HCT116 (cell line): Measurements from ENCODE around the gene B3GNT4. TPM values are rescaled to one million over a fixed set of nuclear protein-coding genes. Genes with fewer than 3 reads are reported as not detected.

ENCODE experiments used
- ATAC-seq: fragments of 200-7000 bp; cut with Tn5 transposase; 2 replicates; pipeline ENCODE4 v1.9.1; 2020; ENCODE audit warnings: mild to moderate bottlenecking, moderate library complexity
- BruUV-seq: library from RNA; stranded (reverse); fragments of 400-500 nt; replicated peaks from 2 replicates; lab custom pipeline; 2021; lab: Mats Ljungman, UMichigan
- CTCF ChIA-PET: fragments of 300-600 bp; sonication (Branson Sonifier 250); formaldehyde crosslinking; loops from one replicate; lab custom pipeline; 2021; ENCODE audit warnings: antibody characterized with exemption; lab: Charles Lee
- POLR2A ChIA-PET: fragments of 300-600, 350-600 bp; sonication (Branson Sonifier 250); formaldehyde crosslinking; loops from one replicate; lab custom pipeline; 2021; ENCODE audit warnings: antibody characterized with exemption; lab: Charles Lee
- RAD21 ChIA-PET, 2 experiments: fragments of 300-600 bp; sonication (Branson Sonifier 250); formaldehyde crosslinking; loops; one replicate each; lab custom pipeline; 2023; ENCODE audit warnings: low total read pairs in 2 of 2; ENCODE audit not compliant: uncharacterized antibody in 2 of 2, unreplicated experiment in 2 of 2, low non-redundant PET in 1 of 2; lab: Charles Lee
- DNase-seq: peaks from one replicate; pipeline ENCODE4 v3.0.0-alpha.2; 2010; ENCODE audit warnings: low read depth, low spot score
- H2AFZ ChIP-seq: fragments of 200-600 bp; shearing (Covaris generic), sonication (generic); 2 replicates; pipeline ENCODE4 v1.6.1; 2017; ENCODE audit warnings: low read depth, mixed run types, mixed read lengths, antibody characterized with exemption, low read length; ENCODE audit not compliant: poor library complexity, severe bottlenecking
- H3K27ac ChIP-seq: 2 replicates; pipeline ENCODE4 v1.5.1; 2012; ENCODE audit warnings: low read depth, low read length
- H3K27me3 ChIP-seq: fragments of 200-600 bp; sonication (generic); 2 replicates; pipeline ENCODE4 v1.6.1; 2016; ENCODE audit warnings: mixed run types, low read length, mixed read lengths; ENCODE audit not compliant: insufficient read depth
- H3K36me3 ChIP-seq, 2 experiments: fragments of 200-500 bp in 1 of 2; fragments of 200-600 bp in 1 of 2; sonication (Bioruptor generic) in 1 of 2; sonication (generic) in 1 of 2; 2 replicates each; pipeline versions ENCODE4 v1.5.1 to v1.6.1; 2014 to 2016; ENCODE audit warnings: low read length in 2 of 2, inconsistent platforms in 1 of 2, mixed read lengths in 1 of 2, mixed run types in 1 of 2; ENCODE audit not compliant: insufficient read depth in 2 of 2, control insufficient read depth in 1 of 2
- H3K4me1 ChIP-seq, 2 experiments: fragments of 200-600 bp in 1 of 2; sonication (generic) in 1 of 2; 2 replicates each; pipeline versions ENCODE4 v1.5.1 to v1.6.1; 2012 to 2017; ENCODE audit warnings: low read length in 2 of 2, inconsistent platforms in 1 of 2, mild to moderate bottlenecking in 1 of 2, mixed read lengths in 1 of 2, mixed run types in 1 of 2, moderate library complexity in 1 of 2; ENCODE audit not compliant: insufficient read depth in 2 of 2, control insufficient read depth in 1 of 2
- H3K4me2 ChIP-seq: fragments of 200-600 bp; sonication (generic); 2 replicates; pipeline ENCODE4 v1.6.1; 2017; ENCODE audit warnings: mixed run types, low read length, mixed read lengths
- H3K4me3 ChIP-seq, 2 experiments: fragments of 200-600 bp in 1 of 2; sonication (generic) in 1 of 2; replicated peaks in 1 of 2; 2 replicates each; pipeline ENCODE4 v1.5.1; 2011 to 2016; ENCODE audit warnings: low read length in 2 of 2, control low read depth in 1 of 2, low read depth in 1 of 2, mild to moderate bottlenecking in 1 of 2, mixed read lengths in 1 of 2, mixed run types in 1 of 2
- H3K79me2 ChIP-seq: fragments of 200-600 bp; sonication (generic); 2 replicates; pipeline ENCODE4 v1.6.1; 2017; ENCODE audit warnings: mild to moderate bottlenecking, mixed run types, low read length, moderate library complexity, mixed read lengths; ENCODE audit not compliant: insufficient read depth
- H3K9ac ChIP-seq: fragments of 200-600 bp; sonication (generic); 2 replicates; pipeline ENCODE4 v1.6.1; 2016; ENCODE audit warnings: low read length, mixed read lengths
- H3K9me2 ChIP-seq: fragments of 200-600 bp; sonication (generic), shearing (Covaris generic); 2 replicates; pipeline ENCODE4 v1.6.1; 2017; ENCODE audit warnings: mixed run types, mild to moderate bottlenecking, moderate library complexity; ENCODE audit not compliant: insufficient read depth
- H3K9me3 ChIP-seq, 2 experiments: fragments of 200-500 bp in 1 of 2; fragments of 200-600 bp in 1 of 2; sonication (Bioruptor generic) in 1 of 2; sonication (generic) in 1 of 2; 2 replicates each; pipeline ENCODE4 v1.6.1; 2014 to 2017; ENCODE audit warnings: low read length in 2 of 2, mixed read lengths in 2 of 2, inconsistent platforms in 1 of 2, low read depth in 1 of 2, mild to moderate bottlenecking in 1 of 2, mixed run types in 1 of 2, moderate library complexity in 1 of 2; ENCODE audit not compliant: control insufficient read depth in 1 of 2, insufficient read depth in 1 of 2
- H4K20me1 ChIP-seq: fragments of 200-600 bp; sonication (generic), shearing (Covaris generic); 2 replicates; pipeline ENCODE4 v1.6.1; 2017; ENCODE audit warnings: mixed run types, mild to moderate bottlenecking, moderate library complexity; ENCODE audit not compliant: insufficient read depth
- CBX3 ChIP-seq: IDR thresholded peaks from 2 replicates; pipeline ENCODE4 v1.6.1; 2012; ENCODE audit warnings: low read depth
- ELF1 ChIP-seq: IDR thresholded peaks from 2 replicates; pipeline ENCODE4 v1.6.1; 2012; ENCODE audit warnings: low read depth, borderline replicate concordance
- FOSL1 ChIP-seq: IDR thresholded peaks from 2 replicates; pipeline ENCODE4 v1.6.1; 2012; ENCODE audit warnings: low read depth
- JUND ChIP-seq: IDR thresholded peaks from 2 replicates; pipeline ENCODE4 v1.6.1; 2012
- POLR2AphosphoS5 ChIP-seq: IDR thresholded peaks from 2 replicates; pipeline ENCODE4 v1.6.1; 2011; ENCODE audit warnings: mild to moderate bottlenecking, low read depth, low read length, moderate library complexity
- SIN3A ChIP-seq: IDR thresholded peaks from 2 replicates; pipeline ENCODE4 v1.6.1; 2012; ENCODE audit warnings: low read depth
- SRF ChIP-seq: IDR thresholded peaks from 2 replicates; pipeline ENCODE4 v1.6.1; 2012; ENCODE audit warnings: low read depth
- TCF7L2 ChIP-seq: IDR thresholded peaks from 2 replicates; pipeline ENCODE4 v1.7.0; 2011; ENCODE audit warnings: borderline replicate concordance, inconsistent platforms; ENCODE audit not compliant: insufficient read depth, insufficient read length; ENCODE audit errors: extremely low read depth
- YY1 ChIP-seq: IDR thresholded peaks from 2 replicates; pipeline ENCODE4 v1.6.1; 2011; ENCODE audit warnings: low read length, low read depth, moderate library complexity, mild to moderate bottlenecking; ENCODE audit not compliant: insufficient replicate concordance; ENCODE audit errors: extremely low read depth
- intact Hi-C: fragments of 100-400 bp; cut with micrococcal nuclease; formaldehyde crosslinking; loops from 2 replicates; pipeline ENCODE4 v1.10.0; 2022
- total RNA-seq: library from RNA; stranded (reverse); gene quantifications from one replicate; pipeline ENCODE4 v1.2.1, GENCODE V29; 2021; ENCODE audit not compliant: unreplicated experiment
- TF ChIP-seq, protein P1 (sequence below), 3 experiments: fragments of 200-600 bp in 1 of 3; sonication (generic) in 1 of 3; IDR thresholded peaks in 2 of 3; conservative IDR thresholded peaks in 1 of 3; 2 replicates each; pipeline ENCODE4 v1.5.1; 2012 to 2017; ENCODE audit warnings: low read depth in 2 of 3, low read length in 2 of 3, antibody characterized with exemption in 1 of 3, borderline replicate concordance in 1 of 3, control low read depth in 1 of 3, mild to moderate bottlenecking in 1 of 3, mixed read lengths in 1 of 3, mixed run types in 1 of 3, moderate library complexity in 1 of 3; ENCODE audit not compliant: insufficient read depth in 1 of 3
- TF ChIP-seq, protein P2 (sequence below): IDR thresholded peaks from 2 replicates; pipeline ENCODE4 v1.6.1; 2011; ENCODE audit warnings: mild to moderate bottlenecking, low read length, moderate library complexity; ENCODE audit not compliant: insufficient replicate concordance; ENCODE audit errors: extremely low read depth

The B3GNT4 gene
- total RNA-seq, 1 experiment from 2014 or later: 7.1 TPM

DNA sequence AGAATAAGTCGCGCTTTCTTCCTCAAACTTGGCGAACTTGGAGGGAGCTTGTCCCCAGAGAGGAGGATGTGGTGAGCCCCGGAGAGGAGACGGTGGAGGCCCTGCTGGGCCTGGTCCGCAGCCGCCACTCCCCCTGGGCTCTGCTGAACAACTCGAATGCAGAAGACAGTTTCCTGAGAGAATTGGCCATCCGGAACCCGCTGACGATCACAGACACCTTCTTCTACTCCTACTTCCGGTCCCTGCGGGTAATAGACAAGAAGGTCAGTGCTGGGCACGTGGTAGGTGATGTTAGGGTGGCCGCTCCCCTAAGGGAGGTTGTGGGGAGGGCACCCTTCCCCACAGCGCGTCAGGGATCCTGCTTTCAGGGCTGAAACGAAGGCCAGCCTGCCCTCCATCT is 19.0 kb upstream of the B3GNT4 start:
- H3K27ac ChIP-seq: no peak overlapping the region
- no TSS peak for BruUV-seq
- POLR2A ChIA-PET: no interaction called here
- H3K27me3 ChIP-seq: no peaks in the 10 kb centered on the region
- no peak overlapping the region for H3K9ac ChIP-seq
- H3K36me3 ChIP-seq: no peaks in the 10 kb centered on the region
- H3K79me2 ChIP-seq: no peaks in the 10 kb centered on the region
- H3K4me1 ChIP-seq: no peaks in the 10 kb centered on the region
- H2AFZ ChIP-seq: no peak overlapping the region
- no peak overlapping the region for H3K4me2 ChIP-seq
- ATAC-seq (no peak), DNase-seq (no peak)
- RAD21 ChIA-PET: no interaction called here
- no peaks in the 10 kb centered on the region for H3K9me3 ChIP-seq
- CTCF ChIA-PET: no interaction called here
- TF ChIP-seq TCF7L2 (no peak), CBX3 (no peak), ELF1 (no peak), FOSL1 (no peak), SIN3A (no peak), YY1 (no peak), SRF (no peak), JUND (no peak), POLR2AphosphoS5 (no peak)
- TF ChIP-seq, protein P1, sequence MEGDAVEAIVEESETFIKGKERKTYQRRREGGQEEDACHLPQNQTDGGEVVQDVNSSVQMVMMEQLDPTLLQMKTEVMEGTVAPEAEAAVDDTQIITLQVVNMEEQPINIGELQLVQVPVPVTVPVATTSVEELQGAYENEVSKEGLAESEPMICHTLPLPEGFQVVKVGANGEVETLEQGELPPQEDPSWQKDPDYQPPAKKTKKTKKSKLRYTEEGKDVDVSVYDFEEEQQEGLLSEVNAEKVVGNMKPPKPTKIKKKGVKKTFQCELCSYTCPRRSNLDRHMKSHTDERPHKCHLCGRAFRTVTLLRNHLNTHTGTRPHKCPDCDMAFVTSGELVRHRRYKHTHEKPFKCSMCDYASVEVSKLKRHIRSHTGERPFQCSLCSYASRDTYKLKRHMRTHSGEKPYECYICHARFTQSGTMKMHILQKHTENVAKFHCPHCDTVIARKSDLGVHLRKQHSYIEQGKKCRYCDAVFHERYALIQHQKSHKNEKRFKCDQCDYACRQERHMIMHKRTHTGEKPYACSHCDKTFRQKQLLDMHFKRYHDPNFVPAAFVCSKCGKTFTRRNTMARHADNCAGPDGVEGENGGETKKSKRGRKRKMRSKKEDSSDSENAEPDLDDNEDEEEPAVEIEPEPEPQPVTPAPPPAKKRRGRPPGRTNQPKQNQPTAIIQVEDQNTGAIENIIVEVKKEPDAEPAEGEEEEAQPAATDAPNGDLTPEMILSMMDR (IDR thresholded peaks at IDR 0.05 in 2 of 3, conservative IDR thresholded peaks at IDR 0.05 in 1 of 3; ENCODE audit: borderline replicate concordance in 1 of 3, insufficient read depth in 1 of 3, low read depth in 2 of 3, low read length in 2 of 3): no peak
- TF ChIP-seq, protein P2, sequence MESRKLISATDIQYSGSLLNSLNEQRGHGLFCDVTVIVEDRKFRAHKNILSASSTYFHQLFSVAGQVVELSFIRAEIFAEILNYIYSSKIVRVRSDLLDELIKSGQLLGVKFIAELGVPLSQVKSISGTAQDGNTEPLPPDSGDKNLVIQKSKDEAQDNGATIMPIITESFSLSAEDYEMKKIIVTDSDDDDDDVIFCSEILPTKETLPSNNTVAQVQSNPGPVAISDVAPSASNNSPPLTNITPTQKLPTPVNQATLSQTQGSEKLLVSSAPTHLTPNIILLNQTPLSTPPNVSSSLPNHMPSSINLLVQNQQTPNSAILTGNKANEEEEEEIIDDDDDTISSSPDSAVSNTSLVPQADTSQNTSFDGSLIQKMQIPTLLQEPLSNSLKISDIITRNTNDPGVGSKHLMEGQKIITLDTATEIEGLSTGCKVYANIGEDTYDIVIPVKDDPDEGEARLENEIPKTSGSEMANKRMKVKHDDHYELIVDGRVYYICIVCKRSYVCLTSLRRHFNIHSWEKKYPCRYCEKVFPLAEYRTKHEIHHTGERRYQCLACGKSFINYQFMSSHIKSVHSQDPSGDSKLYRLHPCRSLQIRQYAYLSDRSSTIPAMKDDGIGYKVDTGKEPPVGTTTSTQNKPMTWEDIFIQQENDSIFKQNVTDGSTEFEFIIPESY: no peak
- H3K4me3 ChIP-seq: no peak overlapping the region
- no peaks in the 10 kb centered on the region for H4K20me1 ChIP-seq
- H3K9me2 ChIP-seq: no peaks in the 10 kb centered on the region
- intact Hi-C loops: no loop called here
